Measurements from ENCODE around the gene MEGF11. TPM values are rescaled to one million over a fixed set of nuclear protein-coding genes. Genes with fewer than 3 reads are reported as not detected.

MEGF11 gene
- total RNA-seq, 1 donor from 2014 or later, result 0.35 TPM

DNA sequence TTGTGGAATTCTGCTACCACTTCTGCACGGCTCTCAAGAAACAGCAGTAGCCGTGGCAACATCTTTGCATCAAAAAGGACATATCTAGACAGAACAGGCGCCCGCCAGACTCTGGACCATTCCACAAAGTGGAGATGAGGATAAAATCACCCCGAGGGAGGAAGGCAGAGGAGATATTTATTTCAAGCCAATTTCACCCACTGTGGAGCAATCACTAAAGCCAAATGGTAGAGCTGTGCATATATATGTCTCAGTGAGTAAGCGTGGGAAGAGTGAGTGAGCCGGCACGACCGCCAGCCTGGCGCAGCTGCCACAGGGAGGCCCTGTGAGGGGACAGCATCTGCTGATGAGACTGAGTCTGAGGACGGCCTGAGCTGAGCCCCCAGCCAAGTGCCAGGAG, 111.3 kb downstream of the MEGF11 start:
- no peak for DNase-seq (ENCODE audit: low spot score)

DNA sequence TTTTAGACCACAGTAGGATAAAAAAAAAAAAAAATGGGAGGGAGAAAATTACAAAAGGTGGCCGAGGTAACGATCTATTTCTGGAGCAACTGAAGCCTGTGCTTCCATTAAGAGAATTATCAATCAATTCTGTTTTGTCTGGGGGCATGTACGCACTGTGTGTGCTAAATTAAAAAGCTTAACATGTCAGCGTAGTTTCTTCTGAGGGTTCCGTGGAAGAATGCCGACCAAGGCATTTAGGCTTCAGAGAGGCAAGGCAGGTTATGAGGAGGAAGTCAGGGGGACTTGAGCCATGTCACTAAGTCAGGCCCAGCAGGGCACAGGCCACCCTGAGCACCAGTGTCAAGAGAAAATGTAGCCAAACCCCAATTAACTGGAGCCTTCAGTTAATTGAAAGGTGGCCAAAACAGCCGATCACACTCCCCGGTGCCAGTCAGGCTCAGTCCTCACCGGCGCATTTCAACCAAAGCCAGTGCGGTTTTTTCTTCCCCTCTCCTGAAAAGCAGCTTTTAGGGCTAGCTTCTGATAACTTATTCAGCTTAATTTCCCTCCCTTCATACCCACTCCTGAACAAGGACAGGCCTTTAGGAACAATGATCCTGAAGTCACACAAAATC, 113.9 kb downstream of the MEGF11 start:
- DNase-seq (ENCODE audit: low spot score), result no peak

DNA sequence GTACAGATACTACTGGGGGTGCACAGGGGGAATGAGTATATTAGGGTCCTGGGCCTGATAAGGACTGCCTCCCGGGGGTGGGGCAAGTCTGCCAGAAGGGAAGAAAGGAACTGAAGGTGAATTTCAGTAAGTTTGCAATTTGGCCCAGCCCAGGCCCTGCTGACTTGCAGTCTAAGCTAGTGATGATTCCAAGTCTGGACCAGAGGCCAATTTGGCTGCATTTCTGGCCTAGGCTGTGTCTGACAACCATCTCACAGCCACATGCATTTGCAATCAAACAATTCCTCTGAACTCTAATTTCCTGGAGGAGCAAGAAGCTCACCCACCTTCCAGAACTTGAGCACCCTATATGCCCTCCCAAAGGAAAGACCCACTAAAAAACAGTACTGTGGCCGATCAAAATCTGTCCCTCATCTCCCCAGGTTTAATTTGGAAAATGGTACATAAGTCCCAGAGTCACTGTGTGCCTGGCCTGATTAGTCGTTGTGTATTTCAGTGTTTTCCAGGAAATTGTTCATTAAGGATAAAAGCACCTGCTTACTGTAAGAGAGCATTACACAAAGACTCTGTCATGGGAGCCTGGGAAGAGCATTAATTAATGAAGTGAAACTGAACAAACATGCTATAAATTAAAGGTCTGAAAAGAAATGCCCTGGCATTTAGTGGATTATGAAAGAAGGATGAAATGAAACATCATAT, 114.5 kb downstream of the MEGF11 start:
- DNase-seq (ENCODE audit: low spot score), result no peak

DNA sequence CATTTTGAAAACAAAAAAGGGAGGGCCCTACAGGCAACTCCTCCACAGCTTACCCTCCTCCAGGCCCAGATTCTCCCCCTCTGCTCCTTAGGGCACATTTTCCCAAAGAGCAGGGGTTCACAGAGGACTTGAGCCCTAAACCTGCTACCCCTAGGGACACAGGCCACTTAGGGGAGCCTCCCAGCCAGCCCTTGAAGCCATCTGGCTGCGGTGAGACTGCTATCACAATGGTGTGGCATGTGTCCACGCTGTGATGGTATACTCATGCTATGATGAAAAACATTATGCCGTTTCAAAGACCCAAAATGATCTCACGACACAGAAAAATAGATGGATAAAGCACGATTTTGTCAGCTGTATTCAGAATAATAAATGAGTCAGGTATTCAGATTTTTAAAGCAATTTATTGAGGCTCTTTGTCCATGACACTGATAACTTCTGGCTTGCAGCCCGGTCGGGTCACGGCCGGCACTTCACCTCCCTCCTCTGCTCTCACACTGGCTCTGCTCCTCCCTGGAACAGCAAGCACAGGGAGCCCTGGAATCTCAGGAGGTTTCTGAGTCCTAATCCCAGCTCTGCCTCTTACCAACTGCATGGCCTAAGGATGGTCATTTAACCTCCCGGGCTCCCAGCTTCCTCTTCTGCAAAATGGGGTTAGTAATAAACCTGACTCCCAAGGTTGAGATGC, 115.3 kb downstream of the MEGF11 start:
- no peak for DNase-seq (ENCODE audit: low spot score)

DNA sequence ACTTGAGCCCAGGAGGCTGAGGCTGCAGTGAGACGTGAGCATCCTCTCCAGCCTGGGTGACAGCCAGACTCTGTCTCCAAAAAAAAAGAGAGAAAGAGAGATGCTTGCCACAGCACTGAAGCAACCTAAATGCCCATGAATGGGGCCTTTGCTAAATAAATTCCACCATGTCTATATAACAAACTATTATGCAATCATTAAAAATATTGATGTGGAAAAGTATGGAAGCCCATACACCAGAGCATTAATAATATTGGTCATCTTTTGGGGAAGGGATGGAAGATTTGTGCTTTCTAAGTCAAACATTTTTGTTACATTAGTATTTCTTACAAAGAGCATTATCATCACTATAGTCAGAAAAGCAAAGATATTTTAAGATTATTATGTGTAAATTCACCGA, 116.6 kb downstream of the MEGF11 start:
- no peak for DNase-seq (ENCODE audit: low spot score)

DNA sequence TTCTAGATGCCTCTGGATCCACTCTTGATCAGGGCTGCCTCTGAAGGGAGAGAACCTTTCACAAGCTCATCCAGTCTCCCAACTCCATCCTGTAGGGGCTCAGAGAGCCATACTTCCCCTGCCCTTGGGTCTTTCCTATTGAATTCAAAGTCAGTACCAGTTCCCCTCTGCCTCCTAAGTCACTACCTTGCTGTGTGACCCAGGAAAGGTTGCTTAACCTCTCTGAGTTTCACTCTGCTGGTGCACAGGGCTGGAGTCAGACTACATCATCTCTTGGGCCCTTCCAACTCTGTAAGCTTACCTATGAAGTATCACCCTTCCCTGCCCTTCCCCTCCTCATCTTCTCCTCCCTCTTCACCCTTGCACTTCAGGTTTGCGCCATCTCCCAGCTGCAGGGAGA, 117.9 kb downstream of the MEGF11 start:
- DNase-seq (ENCODE audit: low spot score), result no peak

DNA sequence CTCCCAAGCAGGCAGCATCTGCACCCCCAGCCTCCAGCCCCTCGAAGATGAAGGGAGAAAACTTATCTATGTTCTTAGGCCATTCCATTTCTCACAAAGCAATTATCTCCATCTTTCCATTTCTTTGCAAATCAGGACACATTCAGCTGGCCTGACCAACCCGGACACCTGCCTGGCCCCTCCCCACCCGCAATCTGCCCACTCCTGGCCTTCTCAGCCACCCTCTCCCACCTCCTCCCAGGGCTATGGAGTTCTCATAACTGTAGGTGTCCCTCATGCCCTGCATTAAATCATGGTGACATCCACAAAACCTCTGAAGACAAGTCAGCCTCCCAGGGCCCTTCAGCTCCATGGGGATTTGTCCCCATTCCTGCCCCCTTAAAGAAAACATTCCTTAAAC, 119.3 kb downstream of the MEGF11 start:
- DNase-seq (ENCODE audit: low spot score), result no peak

DNA sequence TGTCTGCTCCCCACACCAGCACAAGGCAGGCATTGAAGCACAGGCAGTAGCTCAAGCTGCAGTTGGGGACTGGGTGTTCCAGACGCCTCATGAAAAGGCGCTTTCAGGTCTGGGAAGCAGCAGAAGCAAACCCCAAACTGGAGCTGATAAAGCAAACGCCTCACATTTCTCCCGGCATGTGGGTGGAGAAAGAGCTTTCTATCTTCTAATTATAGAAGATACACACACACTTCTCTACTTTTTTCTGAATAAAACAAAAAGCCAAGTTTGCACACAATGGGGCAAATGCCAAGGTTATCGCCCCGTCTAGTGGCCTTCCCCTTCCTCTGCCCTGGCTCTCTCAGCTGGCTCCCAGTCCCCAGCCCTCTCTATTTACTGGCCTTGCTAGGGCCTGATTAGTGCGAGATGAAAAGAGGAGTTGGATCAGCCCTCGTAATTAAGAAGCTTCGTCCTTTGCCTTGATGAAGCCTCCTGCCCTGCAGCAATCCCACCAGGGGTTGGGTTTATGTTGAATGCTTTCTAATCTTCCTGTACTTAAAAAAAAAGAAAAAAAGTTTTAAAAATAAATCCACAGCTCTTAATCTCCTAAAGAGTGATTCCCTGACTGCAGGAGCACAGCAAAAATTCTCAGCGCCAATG, 120.2 kb downstream of the MEGF11 start:
- no peak for DNase-seq (ENCODE audit: low spot score)

DNA sequence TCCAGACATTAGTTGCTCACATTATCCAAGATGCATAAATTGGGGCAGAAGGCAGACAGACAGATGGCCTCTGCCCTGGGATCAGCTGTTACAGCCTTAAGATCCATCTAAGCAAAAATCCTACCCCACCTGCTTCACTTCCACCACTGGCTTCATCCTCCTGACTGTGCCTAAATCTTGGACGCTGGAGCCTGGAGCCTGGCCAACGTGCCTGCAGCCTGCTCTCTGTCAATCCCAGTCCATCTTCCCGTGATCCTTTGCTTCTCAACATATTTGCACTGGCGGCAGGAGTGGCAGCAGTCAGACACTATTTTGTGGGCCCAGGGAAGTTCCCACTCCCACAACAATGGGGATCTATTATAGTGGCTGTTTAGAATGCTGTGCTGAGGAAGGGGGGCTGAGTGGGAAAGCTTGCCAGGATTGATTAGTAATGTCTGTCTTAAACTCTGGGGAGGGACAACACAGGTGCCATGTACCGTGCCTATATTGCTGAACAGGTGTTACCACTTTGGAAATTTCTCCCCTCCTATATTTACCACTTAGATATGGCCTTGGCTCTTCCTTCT, 121.2 kb downstream of the MEGF11 start:
- DNase-seq (ENCODE audit: low spot score), result no peak

DNA sequence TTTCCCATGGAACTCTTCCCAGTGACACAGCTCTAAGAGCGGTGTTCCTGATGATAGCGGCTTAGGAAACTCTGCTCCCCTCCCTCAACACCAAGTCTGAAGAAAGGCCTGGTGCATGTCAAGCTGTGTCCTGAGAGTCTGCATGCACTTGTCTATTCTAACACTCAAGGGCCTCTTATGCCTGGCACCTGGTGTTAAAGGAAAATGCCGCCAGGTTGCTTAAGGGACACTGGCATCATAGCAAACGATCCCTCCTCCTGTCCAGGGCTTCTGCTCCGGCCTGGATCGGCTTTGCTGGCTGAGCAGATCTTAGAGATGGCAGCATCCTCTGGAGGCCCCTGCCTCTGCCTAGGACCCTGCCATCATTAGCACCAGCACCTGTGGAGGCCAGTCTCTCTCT, 121.7 kb downstream of the MEGF11 start:
- DNase-seq (ENCODE audit: low spot score), result no peak

DNA sequence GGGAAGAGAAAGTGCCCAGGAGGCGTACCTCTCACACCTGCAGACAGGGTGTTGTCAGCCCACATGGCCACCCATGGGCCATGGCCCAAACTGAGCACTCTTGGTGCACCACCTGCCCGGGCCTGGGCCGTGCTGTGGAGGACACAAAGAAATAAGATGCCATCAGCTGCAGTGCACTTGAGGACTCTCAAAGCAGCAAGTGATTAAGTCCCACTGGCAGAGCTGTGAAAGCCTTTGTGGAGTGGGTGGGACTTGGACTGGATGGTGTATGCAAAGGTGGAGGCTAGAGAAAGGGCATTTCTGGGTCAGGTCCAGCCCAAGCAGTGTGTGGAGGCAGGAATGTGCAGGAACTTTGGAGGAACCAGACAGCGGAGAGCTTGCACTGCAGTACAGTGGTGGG, 122.3 kb downstream of the MEGF11 start:
- DNase-seq (ENCODE audit: low spot score), result no peak

DNA sequence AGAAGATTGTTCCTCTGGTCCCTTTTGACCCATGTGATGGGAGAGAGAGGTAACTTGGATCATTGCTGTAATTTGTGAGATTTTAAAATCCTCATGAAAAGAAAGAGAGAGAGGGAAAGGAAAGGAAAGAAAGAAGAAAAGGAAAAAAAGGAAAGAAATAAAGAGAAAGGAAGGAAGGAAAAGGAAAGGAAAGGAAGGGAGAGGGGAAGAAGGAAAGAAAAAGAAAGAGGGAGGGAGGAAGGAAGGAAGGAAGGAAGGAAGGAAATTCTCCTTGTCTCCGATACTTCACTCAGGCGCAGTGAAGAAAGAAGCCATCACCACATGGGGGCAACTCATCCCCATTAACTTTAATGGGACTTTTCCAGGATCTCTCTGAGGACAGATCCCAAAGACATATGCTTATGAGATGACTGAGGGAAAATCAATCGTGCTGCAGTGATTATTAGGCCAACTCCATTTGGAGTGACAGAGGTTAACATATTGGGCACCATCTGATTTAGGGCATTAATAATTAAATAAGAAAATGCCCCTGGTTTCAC, 123.0 kb downstream of the MEGF11 start:
- no peak for DNase-seq (ENCODE audit: low spot score)

DNA sequence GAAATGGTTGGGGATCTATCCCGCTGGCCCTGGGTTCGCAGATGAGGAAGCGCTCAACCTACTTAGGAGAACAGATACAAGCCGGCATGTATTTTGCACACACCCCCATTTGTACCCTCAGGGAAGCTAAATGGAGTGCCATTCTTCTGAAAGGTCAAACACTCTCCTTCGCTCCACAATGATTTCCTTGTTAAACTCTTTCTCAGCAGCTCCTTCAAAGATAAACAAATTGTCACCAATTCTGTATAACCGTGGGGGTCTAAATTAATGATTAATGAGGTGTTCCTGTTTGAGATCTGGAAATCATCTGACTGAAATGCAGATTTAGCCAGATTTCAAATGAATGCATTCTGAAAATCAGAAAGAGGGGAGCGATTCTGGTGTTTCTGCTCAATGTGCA, 124.0 kb downstream of the MEGF11 start:
- no peak for DNase-seq (ENCODE audit: low spot score)

DNA sequence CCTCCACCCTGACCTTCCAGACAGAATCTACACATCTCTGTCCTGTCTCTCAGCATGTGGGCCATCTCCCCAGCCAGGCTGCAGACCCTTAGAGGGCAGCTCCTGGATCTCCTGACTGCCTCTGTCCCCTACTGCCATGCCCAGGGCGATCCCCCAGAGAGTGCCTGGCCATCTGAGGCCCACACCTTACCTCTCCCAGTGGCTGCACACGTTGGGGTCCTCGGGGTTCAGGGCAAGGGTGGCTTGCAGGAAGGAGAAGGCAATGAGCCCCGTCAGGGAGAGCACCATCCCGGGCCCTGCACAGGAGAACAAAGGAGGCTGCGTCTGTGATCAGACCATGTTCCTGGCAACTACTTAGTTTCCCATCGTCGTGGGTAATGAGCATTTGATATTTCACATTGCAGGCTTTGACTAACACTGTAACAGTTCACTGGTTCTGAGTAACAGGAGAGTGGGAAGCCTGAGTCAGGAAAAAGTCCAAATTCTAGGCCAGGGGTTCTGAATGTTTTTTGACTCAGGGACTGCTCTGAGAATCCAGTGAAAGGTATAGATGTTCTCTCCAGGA, 125.4 kb downstream of the MEGF11 start:
- no peak for DNase-seq (ENCODE audit: low spot score)

DNA sequence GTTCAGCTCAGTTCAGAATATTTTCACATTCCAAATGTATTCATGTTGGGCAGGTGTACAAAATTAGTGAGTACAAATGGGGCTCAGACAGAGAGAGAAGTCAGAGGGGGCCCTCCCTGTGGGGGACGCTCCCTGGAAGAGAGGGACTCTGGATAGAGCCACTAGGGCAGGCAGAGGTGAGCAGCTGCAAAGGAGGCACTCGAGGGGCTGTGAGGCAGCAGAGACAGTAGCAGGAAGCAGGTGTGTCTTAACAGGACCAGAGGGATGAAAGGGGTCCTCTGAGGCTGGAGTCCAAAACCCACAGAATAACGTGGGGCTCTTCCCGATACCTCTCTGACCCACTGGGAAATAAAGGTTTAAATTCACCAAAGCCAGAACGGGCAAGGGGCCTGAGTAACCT, 127.1 kb downstream of the MEGF11 start:
- DNase-seq (ENCODE audit: low spot score), result no peak

DNA sequence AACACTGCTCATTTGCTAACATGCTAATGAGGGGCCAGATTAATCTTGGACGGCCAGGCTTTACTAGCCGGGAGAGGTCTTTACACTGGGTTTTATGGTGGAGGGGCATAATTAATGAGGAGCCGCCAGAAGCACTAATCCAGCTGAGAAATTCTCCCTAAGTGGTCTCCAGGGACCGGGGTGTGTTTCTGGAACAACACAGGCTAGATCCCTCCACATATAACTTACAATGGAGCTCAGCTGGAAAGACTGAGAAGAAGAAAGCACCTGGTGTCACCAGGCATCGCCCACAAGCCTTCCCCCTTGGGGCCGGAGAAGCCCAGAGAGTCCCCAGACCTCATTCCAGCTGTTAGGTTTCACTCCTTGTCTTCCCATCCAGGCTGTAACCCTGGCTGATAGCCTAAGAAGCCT, 127.5 kb downstream of the MEGF11 start:
- no peak for DNase-seq (ENCODE audit: low spot score)

DNA sequence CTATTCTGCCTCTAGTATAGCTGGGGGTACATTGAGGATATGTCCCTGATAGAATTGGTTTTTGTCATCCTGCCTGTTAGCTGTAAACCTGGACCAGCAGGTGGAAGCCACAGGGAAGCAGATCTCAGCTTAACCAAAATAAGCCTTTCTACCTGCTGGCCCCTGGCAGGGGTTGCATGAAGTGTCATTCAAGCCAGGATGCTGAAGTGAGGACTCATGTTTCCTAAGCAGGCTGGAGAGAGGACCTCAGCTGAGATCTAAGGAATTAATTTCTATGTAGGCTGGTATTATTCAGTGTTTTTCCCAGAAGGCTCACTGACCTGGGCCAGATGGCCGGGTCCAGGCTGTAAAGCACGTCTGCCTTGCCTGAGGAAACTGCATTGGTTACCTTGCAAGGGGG, 128.9 kb downstream of the MEGF11 start:
- no peak for DNase-seq (ENCODE audit: low spot score)

DNA sequence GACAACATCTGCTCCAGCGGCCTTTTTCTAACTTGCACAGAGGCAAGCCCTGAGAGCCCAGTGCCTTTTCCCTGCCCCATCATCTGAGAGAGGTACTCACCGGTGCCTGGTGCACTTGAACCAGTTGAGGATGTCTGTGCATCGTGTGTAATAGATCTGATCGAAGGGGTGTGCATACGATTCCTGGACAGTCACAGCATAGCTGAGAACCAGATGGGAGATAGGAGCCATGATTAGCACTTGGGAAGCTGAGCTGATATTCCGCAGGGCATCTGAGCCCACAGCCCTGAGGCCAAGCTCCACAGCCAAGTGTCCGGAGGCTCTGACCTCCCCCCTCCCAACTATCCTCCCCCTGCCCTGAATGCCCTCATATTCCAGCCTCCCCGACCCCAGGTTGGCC, 129.8 kb downstream of the MEGF11 start:
- no peak for DNase-seq (ENCODE audit: low spot score)

DNA sequence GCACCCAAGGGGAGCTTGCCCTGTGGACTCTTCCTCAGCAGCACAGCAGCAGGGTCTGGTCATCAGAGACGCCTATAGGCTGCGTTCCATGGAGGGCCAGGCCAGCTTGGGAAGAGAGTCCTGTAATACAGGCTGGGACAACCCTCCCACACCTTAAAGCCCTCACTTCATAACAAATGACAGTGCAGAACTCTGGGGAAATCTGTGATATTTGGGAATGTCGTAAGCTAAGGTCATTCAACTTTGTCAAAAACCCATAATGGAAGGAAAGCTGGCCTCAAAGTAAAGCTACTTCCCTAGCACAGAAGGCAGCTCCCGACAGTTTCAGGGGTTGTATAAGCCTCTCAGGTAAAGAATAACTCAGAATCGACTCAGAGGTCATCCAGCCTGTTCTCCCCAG, 133.1 kb downstream of the MEGF11 start:
- DNase-seq (ENCODE audit: low spot score), result no peak

DNA sequence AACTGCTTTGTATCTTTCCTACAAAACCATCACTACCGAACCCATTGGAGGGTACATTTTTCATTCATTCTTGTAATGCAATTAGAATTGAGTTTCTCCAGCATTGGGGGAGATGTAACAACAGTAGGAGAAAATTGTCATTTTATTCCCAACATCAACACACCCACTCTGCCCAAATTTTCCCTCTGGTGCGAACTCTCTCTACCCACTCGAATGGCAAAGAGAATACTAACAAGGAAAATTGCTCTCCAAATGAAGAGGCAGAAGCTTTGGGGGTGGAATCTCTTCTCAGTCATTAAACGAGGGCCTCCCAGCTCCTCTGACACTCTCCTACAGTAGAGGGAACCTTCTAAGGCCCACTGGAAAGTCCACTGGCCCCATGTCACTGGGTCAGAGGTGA, 135.7 kb downstream of the MEGF11 start:
- DNase-seq (ENCODE audit: low spot score), result no peak

DNA sequence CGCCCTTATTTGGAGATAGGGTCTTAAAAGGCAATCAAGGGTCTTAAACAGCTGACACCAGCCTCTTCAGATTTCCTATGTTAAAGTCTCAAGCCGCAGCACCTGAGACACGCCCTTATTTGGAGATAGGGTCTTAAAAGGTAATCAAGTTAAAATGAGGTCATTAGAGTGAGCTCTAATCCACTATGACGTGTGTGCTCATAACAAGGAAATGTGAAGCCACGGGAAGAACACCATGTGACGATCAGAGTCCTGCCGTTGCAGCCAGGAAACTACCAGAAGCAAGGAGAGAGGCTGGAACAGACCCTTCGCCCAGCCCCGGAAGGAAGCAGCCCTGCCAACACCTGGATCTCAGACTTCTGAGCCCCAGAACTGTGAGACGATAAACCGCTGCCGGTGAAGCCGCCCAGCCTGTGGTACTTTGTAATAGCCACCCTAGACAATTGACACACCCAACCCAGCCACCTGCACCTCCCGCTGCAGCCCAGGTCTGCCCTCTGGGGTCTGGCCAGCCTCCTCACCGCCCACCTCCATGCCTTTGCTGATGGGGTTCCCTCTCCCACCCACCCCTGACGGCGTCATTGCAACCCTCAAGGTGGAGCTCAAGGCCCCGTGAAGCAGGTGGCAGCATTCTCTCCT, 137.9 kb downstream of the MEGF11 start:
- DNase-seq (ENCODE audit: low spot score), result no peak

All from mucosa of gallbladder (tissue), 1 donor.